GM12878 (cell line): ENCODE results near the gene EPN1. TPM values are rescaled to one million over a fixed set of nuclear protein-coding genes. Genes with fewer than 3 reads are reported as not detected.

Source experiments
- ATAC-seq: fragments of 200-7000 bp; cut with Tn5 transposase; 3 replicates; pipeline ENCODE4 v1.9.1; 2020; ENCODE audit warnings: mild to moderate bottlenecking, moderate library complexity
- BruUV-seq: library from RNA; stranded (reverse); fragments of 400-500 nt; replicated peaks from 2 replicates; lab custom pipeline; 2021; lab: Mats Ljungman, UMichigan
- CTCF ChIA-PET: fragments of 300-600 bp; sonication (Branson Sonifier 250); formaldehyde crosslinking; extraction: SDS; loops from one replicate; lab custom pipeline; 2021; ENCODE audit warnings: inconsistent platforms; lab: Yijun Ruan, JAX
- POLR2A ChIA-PET: fragments of 350-600 bp; formaldehyde crosslinking; extraction: SDS; loops from one replicate; lab custom pipeline; 2021; ENCODE audit warnings: inconsistent platforms; lab: Charles Lee
- RAD21 ChIA-PET: fragments of 300-600 bp; sonication (Branson Sonifier 250); formaldehyde crosslinking; loops from one replicate; lab custom pipeline; 2023; ENCODE audit warnings: antibody characterized with exemption; ENCODE audit not compliant: unreplicated experiment; lab: Charles Lee
- SMC1A ChIA-PET: fragments of 300-600 bp; sonication (Branson Sonifier 250); formaldehyde crosslinking; loops from one replicate; lab custom pipeline; 2023; ENCODE audit not compliant: unreplicated experiment, uncharacterized antibody; lab: Charles Lee
- DNase-seq: peaks from one replicate; pipeline ENCODE4 v3.0.0-alpha.2; 2011; ENCODE audit warnings: low read depth, low spot score
- FAIRE-seq: peaks from 3 replicates; lab custom pipeline; 2011; peaks lifted over from hg19 to GRCh38; lab: Jason Lieb, UNC
- H2AFZ ChIP-seq: 2 replicates; pipeline ENCODE4 v1.6.0; 2011; ENCODE audit warnings: low read depth, low read length, control low read depth; ENCODE audit not compliant: control insufficient read depth
- H3K27ac ChIP-seq: 2 replicates; pipeline ENCODE4 v1.5.1; 2011; ENCODE audit warnings: control low read depth; ENCODE audit not compliant: control insufficient read depth, insufficient read depth
- H3K27me3 ChIP-seq, 2 experiments: replicated peaks in 1 of 2; 2 replicates each; pipeline versions ENCODE4 v1.6.0 to v1.6.1; 2011; ENCODE audit warnings: low read length in 1 of 2; ENCODE audit not compliant: control insufficient read depth in 2 of 2, insufficient read depth in 2 of 2
- H3K36me3 ChIP-seq, 2 experiments: 2 replicates each; pipeline ENCODE4 v1.5.1; 2011; ENCODE audit warnings: low read length in 1 of 2; ENCODE audit not compliant: control insufficient read depth in 2 of 2, insufficient read depth in 2 of 2
- H3K4me1 ChIP-seq: 2 replicates; pipeline ENCODE4 v1.6.1; 2011; ENCODE audit warnings: mild to moderate bottlenecking, low read length, moderate library complexity, mixed read lengths; ENCODE audit not compliant: control insufficient read depth, insufficient read depth
- H3K4me2 ChIP-seq: 2 replicates; pipeline ENCODE4 v1.6.0; 2011; ENCODE audit warnings: control low read depth; ENCODE audit not compliant: control insufficient read depth, insufficient read depth
- H3K4me3 ChIP-seq: fragments of 200-600 bp; sonication (generic); 2 replicates; pipeline ENCODE4 v1.5.1; 2016
- H3K79me2 ChIP-seq: 2 replicates; pipeline ENCODE4 v1.6.0; 2011; ENCODE audit warnings: low read length; ENCODE audit not compliant: control insufficient read depth, insufficient read depth
- H3K9ac ChIP-seq: 2 replicates; pipeline ENCODE4 v1.8.0; 2011; ENCODE audit warnings: low read length, control low read depth, mixed read lengths; ENCODE audit not compliant: control insufficient read depth, insufficient read depth
- H3K9me3 ChIP-seq: replicated peaks from 3 replicates; pipeline ENCODE4 v1.5.1; 2011; ENCODE audit warnings: mild to moderate bottlenecking, low read length; ENCODE audit not compliant: control insufficient read depth, insufficient read depth
- H4K20me1 ChIP-seq: 2 replicates; pipeline ENCODE4 v1.6.0; 2011; ENCODE audit not compliant: control insufficient read depth, insufficient read depth
- BACH1 ChIP-seq: fragments of 450-650 bp; IDR thresholded peaks from 2 replicates; pipeline ENCODE4 v1.6.1; 2017; ENCODE audit warnings: mild to moderate bottlenecking, borderline replicate concordance
- ETV6 ChIP-seq, 2 experiments: fragments of 450-650 bp in 1 of 2; IDR thresholded peaks in 1 of 2; conservative IDR thresholded peaks in 1 of 2; 2 replicates each; pipeline ENCODE4 v1.6.1; 2014; ENCODE audit warnings: antibody characterized with exemption in 1 of 2, borderline replicate concordance in 1 of 2, low read depth in 1 of 2, mild to moderate bottlenecking in 1 of 2, moderate library complexity in 1 of 2
- HDGF ChIP-seq: fragments of 450-650 bp; IDR thresholded peaks from 2 replicates; pipeline ENCODE4 v1.6.1; 2016; ENCODE audit warnings: antibody characterized with exemption
- KLF5 ChIP-seq: fragments of 450-650 bp; IDR thresholded peaks from 2 replicates; pipeline ENCODE4 v1.6.1; 2014; ENCODE audit warnings: mild to moderate bottlenecking; ENCODE audit not compliant: partially characterized antibody
- LARP7 ChIP-seq: fragments of 450-650 bp; IDR thresholded peaks from 2 replicates; pipeline ENCODE4 v1.6.1; 2017; ENCODE audit warnings: mild to moderate bottlenecking
- POLR2A ChIP-seq: IDR thresholded peaks from 2 replicates; pipeline ENCODE4 v1.6.1; 2011; ENCODE audit warnings: low read depth, mild to moderate bottlenecking, low read length
- RAD51 ChIP-seq: fragments of 450-650 bp; IDR thresholded peaks from 2 replicates; pipeline ENCODE4 v1.6.1; 2016; ENCODE audit warnings: moderate library complexity, mild to moderate bottlenecking, inconsistent platforms
- RCOR1 ChIP-seq: conservative IDR thresholded peaks from 2 replicates; pipeline ENCODE4 v1.6.1; 2012; ENCODE audit warnings: low read depth, low read length, improper control_type of control experiment
- RELA ChIP-seq: fragments of 450-650 bp; IDR thresholded peaks from 2 replicates; pipeline ENCODE4 v1.8.0; 2014; ENCODE audit warnings: borderline replicate concordance; ENCODE audit not compliant: partially characterized antibody
- RFX5 ChIP-seq: IDR thresholded peaks from 2 replicates; pipeline ENCODE4 v1.6.1; 2011; ENCODE audit warnings: low read depth, low read length, improper control_type of control experiment
- SMC3 ChIP-seq: IDR thresholded peaks from 2 replicates; pipeline ENCODE4 v1.6.1; 2011; ENCODE audit warnings: low read length, improper control_type of control experiment, borderline replicate concordance
- SPI1 ChIP-seq: IDR thresholded peaks from 2 replicates; pipeline ENCODE4 v1.6.1; 2011; ENCODE audit warnings: low read depth, mild to moderate bottlenecking, low read length, moderate library complexity, borderline replicate concordance; ENCODE audit not compliant: insufficient read depth
- TCF12 ChIP-seq: IDR thresholded peaks from 2 replicates; pipeline ENCODE4 v1.6.1; 2011; ENCODE audit warnings: low read depth, mild to moderate bottlenecking, low read length
- YY1 ChIP-seq: IDR thresholded peaks from 2 replicates; pipeline ENCODE4 v1.6.1; 2011; ENCODE audit warnings: low read depth, mild to moderate bottlenecking, low read length
- WGBS: methylation state at CpG from one replicate; pipeline ENCODE4 v1.1.6; 2016; ENCODE audit warnings: low lambda C conversion rate; ENCODE audit not compliant: insufficient replicate concordance, insufficient coverage; ENCODE audit errors: missing lambda C conversion rate; 5-methylcytosine and 5-hydroxymethylcytosine counted together
- in situ Hi-C: fragments of 300-500 bp; cut with MboI; formaldehyde crosslinking; loops from 9 replicates; pipeline ENCODE4 v1.14.3; 2018; ENCODE audit warnings: mixed read lengths
- intact Hi-C: fragments of 100-400 bp; cut with micrococcal nuclease; formaldehyde crosslinking; loops from one replicate; pipeline ENCODE4 v1.14.2; 2022; ENCODE audit not compliant: unreplicated experiment
- polyA plus RNA-seq, 11 experiments: library from polyadenylated mRNA; depleted of rRNA in 4 of 11; unstranded in 6 of 11; stranded (reverse) in 5 of 11; fragments of >200 nt; fragmentation: Nextera tagmentation in 4 of 11; fragmentation: Illumina TruSeq in 1 of 11; extraction: Ambion mirVana in 4 of 11; extraction: Trizol in 1 of 11; gene quantifications; 1 replicate in 1 of 11; 2 replicates in 10 of 11; pipeline versions ENCODE4 v1.2.1 to v1.2.3, GENCODE V29; 2011 to 2016; ENCODE audit warnings: inconsistent platforms in 2 of 11, missing spikeins in 2 of 11, low read depth in 1 of 11
- total RNA-seq, 4 experiments: library from RNA; depleted of rRNA in 3 of 4; stranded (reverse); fragments of >200 nt in 3 of 4; fragmentation: Illumina TruSeq in 1 of 4; extraction: Trizol in 1 of 4; gene quantifications; 2 replicates each; pipeline versions ENCODE4 v1.2.1 to v1.2.3, GENCODE V29; 2013 to 2021

EPN1 gene
- total and polyA plus RNA-seq, 10 of the 15 experiments (the other 5 are each of a cell fraction or from before 2014, with no cell fraction given): 0.11 to 88.5 (median 10.6) TPM

DNA sequence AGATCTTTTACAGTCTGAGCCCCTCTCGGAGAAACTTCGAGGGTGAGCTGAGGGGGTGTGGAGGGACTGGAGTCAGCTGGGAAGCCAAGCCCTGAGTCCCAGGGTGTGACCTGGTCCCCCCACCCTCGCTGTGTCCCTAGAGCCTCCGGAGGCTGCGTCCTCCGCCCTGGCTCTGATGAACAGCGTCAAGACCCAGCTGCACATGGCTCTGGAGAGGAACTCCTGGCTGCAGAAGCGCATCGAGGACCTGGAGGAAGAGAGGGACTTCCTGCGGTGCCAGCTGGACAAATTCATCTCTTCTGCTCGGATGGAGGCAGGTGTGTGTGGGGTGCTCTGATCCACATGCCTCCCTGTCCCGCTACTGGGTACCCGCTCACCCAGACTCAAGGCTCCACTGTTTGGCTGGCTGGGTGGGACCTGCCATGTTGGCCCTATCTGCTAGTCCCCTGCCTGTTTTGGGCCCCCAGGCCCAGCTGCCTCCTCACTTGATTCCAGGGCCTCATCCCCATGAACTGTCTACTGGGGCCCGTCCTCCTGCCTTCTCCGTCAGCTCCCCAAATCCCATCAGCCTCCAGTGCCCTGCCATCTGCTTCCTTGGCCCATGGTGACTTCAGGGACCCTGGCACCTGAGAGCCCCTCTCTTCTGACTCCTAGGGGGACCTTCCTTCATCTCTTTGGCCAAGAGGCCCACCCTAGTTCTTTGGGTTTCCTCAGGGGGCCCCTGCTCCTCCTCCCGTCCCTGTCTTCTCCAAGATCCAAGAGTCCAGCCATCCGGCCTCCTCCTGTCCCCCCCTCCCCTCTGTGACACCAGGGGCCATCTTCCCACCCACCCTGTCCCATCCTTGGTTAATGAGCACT is 25.5 kb upstream of the EPN1 start:
- Histone ChIP-seq H3K9me3 (no peaks in the 10 kb centered on the region), H3K36me3 (peaks cover 1 to 2% of the 10 kb centered on the region in 2 experiments; a peak in 2 of 4 replicates), H3K4me1 (peaks cover 22% of the 10 kb centered on the region), H3K9ac (peak overlapping the region; percentile 91), H2AFZ (no peak overlapping the region; the same call in 1 of the 2 replicates), H3K27me3 (no peaks in the 10 kb centered on the region), H3K27ac (peak overlapping the region; percentile 90), H3K79me2 (peaks cover 37% of the 10 kb centered on the region), H3K4me2 (peak overlapping the region; percentile 95)
- DNase-seq (no peak), ATAC-seq (no peak), FAIRE-seq (no peak)
- ChIA-PET SMC1A (interaction anchor here (1.1 kb wide), 1 partner anchor 10 kb away, joined by 3 read pairs; no protein-coding TSS in a partner anchor), RAD21 (interaction anchor here (1.0 to 4.4 kb wide), 2 partner anchors 12 to 17 kb away, joined by 3 to 36 read pairs; no protein-coding TSS in a partner anchor), POLR2A (interaction anchor here (0.6 to 3.1 kb wide), 7 partner anchors 7 to 49 kb away, joined by 3 to 28 read pairs (median 3); partner anchors contain the start of genes ZNF524 and ZNF784)
- 55% methylated on average over 16 of the region's 17 CpGs for WGBS
- no TSS peak for BruUV-seq
- TF ChIP-seq ETV6 (conservative IDR thresholded peaks at IDR 0.05 in 1 of 2, IDR thresholded peaks at IDR 0.05 in 1 of 2; ENCODE audit: borderline replicate concordance in 1 of 2, low read depth in 1 of 2) (no peak), SMC3 (no peak), YY1 (no peak), RAD51 (no peak), BACH1 (no peak), POLR2A (0 out of 2 replicates have a peak, but pooled peaks have one; percentile 24), RCOR1 (no peak), RELA (no peak), HDGF (no peak), LARP7 (no peak), KLF5 (no peak), RFX5 (no peak), SPI1 (0 out of 2 replicates have a peak, but pooled peaks have one; percentile 1), TCF12 (no peak)
- TF ChIP-seq, all 136 proteins: peak for 2
- CTCF ChIA-PET: interaction anchor here (0.6 to 4.8 kb wide), 10 partner anchors 12 to 265 kb away, joined by 3 to 52 read pairs (median 6); partner anchors contain the start of gene ZNF865
- intact Hi-C loops: no loop called here
- in situ Hi-C loops: loop anchor here (5.0 to 25.0 kb wide), 3 partner anchors 663 to 1512 kb away; partner anchors contain the start of genes CNOT3, LENG9 and ZSCAN5A
- peak overlapping the region; percentile 99 for H3K4me3 ChIP-seq
- H4K20me1 ChIP-seq: no peaks in the 10 kb centered on the region
